Measurements from ENCODE around the gene C4B.

C4B gene

GRCh38 chr6:32084780-32085179 lies 70.2 kb downstream of the C4B start:
- DNase-seq = no peak

Measured in activated CD4-positive, CD25-positive, alpha-beta regulatory T cell treated with anti-CD3 and anti-CD28 coated beads, Interleukin-2, amount 50 U/mL, for 72 hours (primary cell).